ENCODE measurements around the gene FBXO7.
A peak's percentile ranks its signal among the peaks of the same experiment; 100 is the strongest.
"Not testable (repeated sequence)": the region's sequence is repeated elsewhere in the genome, so short reads cannot be mapped to it uniquely, and the experiment has no call there.

The FBXO7 gene

GRCh38 chr22:32474635-32475467, at the start of gene FBXO7:
Gene FBXO7 (plus strand): TSS chr22:32474811. CDS start chr22:32475003, 192 bp downstream.
- DNase-seq (ENCODE audit: low spot score) = peak; percentile 96

GRCh38 chr22:32426881-32427280, 47.7 kb upstream of the FBXO7 start:
- DNase-seq (ENCODE audit: low spot score) = no peak

GRCh38 chr22:32430352-32430751, 44.3 kb upstream of the FBXO7 start:
- DNase-seq (ENCODE audit: low spot score) = no peak

- no peak for DNase-seq (ENCODE audit: low spot score)
These were observed 30.5 kb upstream of the FBXO7 start for GRCh38 chr22:32444068-32444467.

- no peak for DNase-seq (ENCODE audit: low spot score)
These were observed 28.3 kb upstream of the FBXO7 start for GRCh38 chr22:32446321-32446720.

- DNase-seq (ENCODE audit: low spot score) = no peak
These were observed 25.6 kb upstream of the FBXO7 start for GRCh38 chr22:32448980-32449379.

- no peak for DNase-seq (ENCODE audit: low spot score)
These were observed 17.6 kb upstream of the FBXO7 start for GRCh38 chr22:32457031-32457430.

GRCh38 chr22:32462452-32462851, 12.2 kb upstream of the FBXO7 start:
- no peak for DNase-seq (ENCODE audit: low spot score)

- DNase-seq (ENCODE audit: low spot score) = no peak
These were observed 8.9 kb upstream of the FBXO7 start for GRCh38 chr22:32465661-32466060.

- no peak for DNase-seq (ENCODE audit: low spot score)
These were observed 8.1 kb upstream of the FBXO7 start for GRCh38 chr22:32466496-32466895.

GRCh38 chr22:32469799-32470212, 4.8 kb upstream of the FBXO7 start:
- DNase-seq (ENCODE audit: low spot score) = peak; percentile 70

- DNase-seq (ENCODE audit: low spot score) = peak; percentile 40
These were observed 1.1 kb upstream of the FBXO7 start for GRCh38 chr22:32473388-32473952.

- peak; percentile 30 for DNase-seq (ENCODE audit: low spot score)
These were observed 928 bp downstream of the FBXO7 start for GRCh38 chr22:32475468-32476010.

- DNase-seq (ENCODE audit: low spot score) = no peak
These were observed 1.9 kb downstream of the FBXO7 start for GRCh38 chr22:32476281-32477195.

- DNase-seq (ENCODE audit: low spot score) = no peak
These were observed 3.0 kb downstream of the FBXO7 start for GRCh38 chr22:32477596-32477995.

- not testable (repeated sequence) for DNase-seq (ENCODE audit: low spot score)
These were observed 3.9 kb downstream of the FBXO7 start for GRCh38 chr22:32478552-32478951.

- peak; percentile 29 for DNase-seq (ENCODE audit: low spot score)
These were observed 4.4 kb downstream of the FBXO7 start for GRCh38 chr22:32478994-32479393.

GRCh38 chr22:32480238-32480637, 5.6 kb downstream of the FBXO7 start:
- no peak for DNase-seq (ENCODE audit: low spot score)

- no peak for DNase-seq (ENCODE audit: low spot score)
These were observed 8.1 kb downstream of the FBXO7 start for GRCh38 chr22:32482708-32483107.

- DNase-seq (ENCODE audit: low spot score) = no peak
These were observed 12.2 kb downstream of the FBXO7 start for GRCh38 chr22:32486656-32487390.

GRCh38 chr22:32487461-32487860, 12.8 kb downstream of the FBXO7 start:
- no peak for DNase-seq (ENCODE audit: low spot score)

GRCh38 chr22:32489377-32489776, 14.8 kb downstream of the FBXO7 start:
- DNase-seq (ENCODE audit: low spot score) = no peak
